K562 (cell line): ENCODE results near the gene SRMS. TPM values are rescaled to one million over a fixed set of nuclear protein-coding genes. Genes with fewer than 3 reads are reported as not detected.

ENCODE experiments used
- BMI1 ChIP-seq: fragments of 150-350 bp; IDR thresholded peaks from 2 replicates; pipeline ENCODE4 v1.6.1; 2014; ENCODE audit warnings: low read length
- CBX2 ChIP-seq: fragments of 200-600 bp; sonication (generic); IDR thresholded peaks from one replicate; pipeline ENCODE4 v1.6.1; 2012; ENCODE audit warnings: mild to moderate bottlenecking, low read length, inconsistent platforms; ENCODE audit not compliant: insufficient read depth, poor library complexity, severe bottlenecking
- CBX3 ChIP-seq, 2 experiments: IDR thresholded peaks; 1 replicate in 1 of 2; 2 replicates in 1 of 2; pipeline ENCODE4 v1.6.1; 2012; ENCODE audit warnings: inconsistent platforms in 2 of 2, low read length in 2 of 2, borderline replicate concordance in 1 of 2, control low read depth in 1 of 2
- CREB1 ChIP-seq, 2 experiments: sonication (generic) in 1 of 2; formaldehyde crosslinking in 1 of 2; IDR thresholded peaks; 2 replicates each; pipeline versions ENCODE4 v1.6.1 to v1.8.0; 2012 to 2022; ENCODE audit warnings: inconsistent platforms in 1 of 2, mild to moderate bottlenecking in 1 of 2, missing genetic modification reagents in 1 of 2, moderate library complexity in 1 of 2
- HMG20A ChIP-seq: fragments of 450-650 bp; formaldehyde crosslinking; conservative IDR thresholded peaks from 2 replicates; pipeline ENCODE4 v1.4.0; 2020; ENCODE audit warnings: mild to moderate bottlenecking, mixed read lengths
- MYC ChIP-seq, 2 experiments: fragments of 250-450 bp in 1 of 2; sonication (Bioruptor Pico) in 1 of 2; IDR thresholded peaks; 2 replicates each; pipeline versions ENCODE4 v1.5.1 to v1.6.1; 2012 to 2021; ENCODE audit warnings: low read depth in 2 of 2, borderline replicate concordance in 1 of 2, improper control_type of control experiment in 1 of 2, low read length in 1 of 2, mild to moderate bottlenecking in 1 of 2, moderate library complexity in 1 of 2
- NELFE ChIP-seq: IDR thresholded peaks from 2 replicates; pipeline ENCODE4 v1.6.1; 2011; ENCODE audit warnings: mild to moderate bottlenecking; ENCODE audit not compliant: insufficient read depth, insufficient read length
- NKRF ChIP-seq: fragments of 450-650 bp; IDR thresholded peaks from 2 replicates; pipeline ENCODE4 v1.6.1; 2016; ENCODE audit warnings: borderline replicate concordance
- NR3C1 ChIP-seq: sonication (generic); formaldehyde crosslinking; IDR thresholded peaks from 2 replicates; pipeline ENCODE4 v1.8.1; 2022; ENCODE audit warnings: missing genetic modification reagents
- POLR2AphosphoS2 ChIP-seq: IDR thresholded peaks from 2 replicates; pipeline ENCODE4 v1.6.1; 2012; ENCODE audit warnings: low read length, improper control_type of control experiment
- U2AF2 ChIP-seq: fragments of 200-400 bp; formaldehyde crosslinking; optimal IDR thresholded peaks from 2 replicates; pipeline ENCODE3; 2017; ENCODE audit warnings: low read depth, mild to moderate bottlenecking, low read length
- YY1 ChIP-seq, 3 experiments: IDR thresholded peaks; 2 replicates each; pipeline ENCODE4 v1.6.1; 2011; ENCODE audit warnings: low read length in 2 of 3, mild to moderate bottlenecking in 2 of 3, moderate library complexity in 2 of 3, borderline replicate concordance in 1 of 3, control low read depth in 1 of 3, low read depth in 1 of 3; ENCODE audit not compliant: insufficient read depth in 3 of 3, insufficient replicate concordance in 2 of 3, control insufficient read depth in 1 of 3, insufficient read length in 1 of 3; ENCODE audit errors: extremely low read depth in 1 of 3
- ZBTB11 ChIP-seq, 3 experiments: fragments of 200-800 bp in 1 of 3; fragments of 250-450 bp in 1 of 3; fragments of 450-650 bp in 1 of 3; sonication (Bioruptor Pico) in 1 of 3; sonication (Bioruptor generic) in 1 of 3; formaldehyde crosslinking in 1 of 3; IDR thresholded peaks; 2 replicates each; pipeline versions ENCODE4 v1.6.1 to v1.8.0; 2016 to 2022; ENCODE audit warnings: mild to moderate bottlenecking in 2 of 3, missing genetic modification characterization in 2 of 3, missing compliant biosample characterization in 1 of 3, moderate library complexity in 1 of 3
- ZNF347 ChIP-seq: fragments of 450-650 bp; formaldehyde crosslinking; IDR thresholded peaks from 2 replicates; pipeline ENCODE4 v1.4.0; 2020; ENCODE audit warnings: low read depth, mild to moderate bottlenecking, moderate library complexity
- ZNF785 ChIP-seq: fragments of 250-450 bp; sonication (Bioruptor Pico); IDR thresholded peaks from 2 replicates; pipeline ENCODE4 v1.4.0; 2020; ENCODE audit warnings: mild to moderate bottlenecking
- polyA plus RNA-seq, 8 experiments: library from polyadenylated mRNA; depleted of rRNA in 4 of 8; stranded (reverse) in 5 of 8; unstranded in 3 of 8; fragments of >200 nt; fragmentation: Nextera tagmentation in 2 of 8; fragmentation: Illumina TruSeq in 1 of 8; extraction: Ambion mirVana in 2 of 8; extraction: Trizol in 1 of 8; gene quantifications; 2 replicates each; pipeline versions ENCODE4 v1.2.1 to v1.2.3, GENCODE V29; 2011 to 2014; ENCODE audit warnings: inconsistent platforms in 1 of 8, missing spikeins in 1 of 8
- total RNA-seq, 7 experiments: library from RNA; depleted of rRNA in 6 of 7; stranded (reverse); fragments of >200 nt in 6 of 7; fragmentation: Illumina TruSeq in 2 of 7; extraction: Trizol in 2 of 7; gene quantifications; 2 replicates each; pipeline versions ENCODE4 v1.2.1 to v1.2.3, GENCODE V29; 2011 to 2021; ENCODE audit warnings: low replicate concordance in 1 of 7
- TF ChIP-seq, protein P1 (sequence below): fragments of 250-450 bp; sonication (Bioruptor Pico); IDR thresholded peaks from 2 replicates; pipeline ENCODE4 v1.8.0; 2022; ENCODE audit warnings: moderate library complexity, mild to moderate bottlenecking, inconsistent platforms
- TF ChIP-seq, protein P2 (sequence below): fragments of 200-400 bp; formaldehyde crosslinking; IDR thresholded peaks from 2 replicates; pipeline ENCODE4 v1.6.1; 2017; ENCODE audit warnings: mild to moderate bottlenecking, low read depth, low read length, moderate library complexity

The SRMS gene
- total and polyA plus RNA-seq, 9 of the 15 experiments (the other 6 are each of a cell fraction or from before 2014, with no cell fraction given) = 0.07 TPM; not detected in 8

DNA sequence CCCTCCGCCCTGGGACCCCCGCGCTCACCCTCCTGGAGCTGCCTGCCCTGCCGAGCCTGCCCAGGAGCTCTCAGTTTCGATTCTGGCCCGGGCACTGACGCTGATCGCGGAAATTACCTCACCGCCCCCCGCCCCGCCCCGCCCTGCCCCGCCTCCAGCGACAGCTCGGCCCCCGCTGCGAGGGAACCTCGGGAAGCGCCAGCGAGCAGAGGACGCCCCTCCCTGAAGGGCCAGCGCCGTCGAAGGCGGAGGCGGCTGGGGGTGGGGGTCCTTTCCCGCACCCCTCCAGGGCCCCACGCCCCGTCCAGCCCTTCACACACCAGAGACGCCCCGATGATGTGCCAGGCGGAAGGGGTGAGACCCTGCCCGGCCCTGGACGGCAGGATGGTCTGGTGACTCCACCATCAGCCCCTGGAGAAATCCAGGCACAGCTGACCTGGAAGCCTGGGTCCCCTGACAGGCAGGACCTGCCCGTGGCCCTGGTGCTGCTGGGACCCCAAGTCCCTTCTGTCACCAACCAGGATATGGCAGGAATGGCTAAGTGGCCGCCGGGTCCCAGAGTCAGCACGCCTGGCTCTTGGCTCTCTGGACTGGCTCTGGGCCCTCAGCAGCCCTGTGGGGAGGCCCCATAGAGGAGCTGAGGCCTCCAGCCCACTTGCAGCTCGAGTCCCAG is 26.7 kb upstream of the SRMS start, which contains the start of gene HELZ2 (continued):
- TF ChIP-seq U2AF2 = no peak
- TF ChIP-seq BMI1 = no peak
- no peak for TF ChIP-seq YY1 (IDR thresholded peaks at IDR 0.05; ENCODE audit: borderline replicate concordance in 1 of 3, control insufficient read depth in 1 of 3, extremely low read depth in 1 of 3, insufficient read depth in 3 of 3, insufficient read length in 1 of 3, insufficient replicate concordance in 2 of 3, low read depth in 1 of 3, low read length in 2 of 3)
- TF ChIP-seq ZNF347 = no peak
- no peak for TF ChIP-seq CBX3 (IDR thresholded peaks at IDR 0.05; ENCODE audit: borderline replicate concordance in 1 of 2, low read length in 2 of 2)
- no peak for TF ChIP-seq NR3C1 (CRISPR knock-in tag)
- TF ChIP-seq, protein P1, sequence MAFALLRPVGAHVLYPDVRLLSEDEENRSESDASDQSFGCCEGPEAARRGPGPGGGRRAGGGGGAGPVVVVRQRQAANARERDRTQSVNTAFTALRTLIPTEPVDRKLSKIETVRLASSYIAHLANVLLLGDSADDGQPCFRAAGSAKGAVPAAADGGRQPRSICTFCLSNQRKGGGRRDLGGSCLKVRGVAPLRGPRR (CRISPR knock-in tag) = no peak
- TF ChIP-seq MYC (IDR thresholded peaks at IDR 0.05; ENCODE audit: low read depth, low read length) = no peak
- TF ChIP-seq MYC (CRISPR knock-in tag; IDR thresholded peaks at IDR 0.05; ENCODE audit: borderline replicate concordance, low read depth) = peak; percentile 51; the same call in 1 of the 2 replicates
- TF ChIP-seq CBX2 = no peak
- no peak for TF ChIP-seq NKRF
- TF ChIP-seq POLR2AphosphoS2 = no peak
- TF ChIP-seq NELFE = no peak
- no peak for TF ChIP-seq ZBTB11 (CRISPR knock-in tag; IDR thresholded peaks at IDR 0.05)
- TF ChIP-seq CREB1 (IDR thresholded peaks at IDR 0.05) = no peak
- peak; percentile 37; the same call in 1 of the 2 replicates for TF ChIP-seq CREB1 (CRISPR knock-in tag; IDR thresholded peaks at IDR 0.05)
- TF ChIP-seq ZNF785 (CRISPR knock-in tag) = no peak
- TF ChIP-seq, protein P2, sequence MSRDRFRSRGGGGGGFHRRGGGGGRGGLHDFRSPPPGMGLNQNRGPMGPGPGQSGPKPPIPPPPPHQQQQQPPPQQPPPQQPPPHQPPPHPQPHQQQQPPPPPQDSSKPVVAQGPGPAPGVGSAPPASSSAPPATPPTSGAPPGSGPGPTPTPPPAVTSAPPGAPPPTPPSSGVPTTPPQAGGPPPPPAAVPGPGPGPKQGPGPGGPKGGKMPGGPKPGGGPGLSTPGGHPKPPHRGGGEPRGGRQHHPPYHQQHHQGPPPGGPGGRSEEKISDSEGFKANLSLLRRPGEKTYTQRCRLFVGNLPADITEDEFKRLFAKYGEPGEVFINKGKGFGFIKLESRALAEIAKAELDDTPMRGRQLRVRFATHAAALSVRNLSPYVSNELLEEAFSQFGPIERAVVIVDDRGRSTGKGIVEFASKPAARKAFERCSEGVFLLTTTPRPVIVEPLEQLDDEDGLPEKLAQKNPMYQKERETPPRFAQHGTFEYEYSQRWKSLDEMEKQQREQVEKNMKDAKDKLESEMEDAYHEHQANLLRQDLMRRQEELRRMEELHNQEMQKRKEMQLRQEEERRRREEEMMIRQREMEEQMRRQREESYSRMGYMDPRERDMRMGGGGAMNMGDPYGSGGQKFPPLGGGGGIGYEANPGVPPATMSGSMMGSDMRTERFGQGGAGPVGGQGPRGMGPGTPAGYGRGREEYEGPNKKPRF = no peak
- no peak for TF ChIP-seq HMG20A (CRISPR knock-in tag)
